A673 (cell line): ENCODE measurements around the gene BCL10.

ENCODE experiments used
- EZH2 ChIP-seq: fragments of 200-600 bp; sonication (generic); IDR thresholded peaks from 2 replicates; pipeline ENCODE4 v1.6.1; 2017; ENCODE audit warnings: borderline replicate concordance, low read depth, mild to moderate bottlenecking, mixed read lengths, antibody characterized with exemption, low read length; ENCODE audit not compliant: poor library complexity, severe bottlenecking
- TF ChIP-seq, protein P1 (sequence below): fragments of 300-800, 200-600 bp; sonication (generic); conservative IDR thresholded peaks from 2 replicates; pipeline ENCODE4 v1.5.1; 2017; ENCODE audit warnings: low read depth, mild to moderate bottlenecking, antibody characterized with exemption, low read length, moderate library complexity, mixed read lengths

DNA sequence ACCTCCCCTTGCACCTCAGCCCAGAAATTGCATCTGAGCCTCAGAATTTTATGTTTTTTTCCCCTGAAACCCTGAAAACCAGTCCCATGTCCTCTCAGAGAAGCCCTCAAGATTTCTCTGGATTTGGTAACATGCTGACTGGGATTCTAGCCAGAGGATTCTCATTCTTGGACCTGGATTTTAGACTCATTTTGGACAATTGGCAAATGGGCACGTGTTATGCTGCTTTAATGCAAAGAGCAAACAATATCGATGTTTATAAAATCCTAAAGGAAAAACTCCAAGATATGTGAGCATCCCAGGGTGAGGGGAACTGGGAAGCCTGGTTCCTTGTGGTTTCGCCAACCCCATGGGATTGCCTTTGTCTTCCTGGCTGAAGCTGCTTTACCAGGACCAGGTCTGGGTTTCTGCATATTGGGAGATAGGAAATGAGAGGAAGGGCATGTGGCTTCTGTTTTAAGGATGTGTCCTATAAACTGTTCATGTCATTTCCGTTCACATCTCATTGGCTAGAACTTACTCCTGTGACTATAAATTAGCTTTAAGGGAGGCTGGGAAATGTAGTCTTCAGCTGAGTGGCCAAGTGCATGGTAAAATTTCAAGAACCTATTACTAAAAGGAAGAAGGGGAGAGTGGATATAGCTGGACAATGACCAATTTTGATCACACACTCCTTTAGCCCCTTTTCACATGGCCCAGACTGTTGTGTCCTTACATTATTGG, 27.2 kb upstream of the BCL10 start:
- TF ChIP-seq, protein P1, sequence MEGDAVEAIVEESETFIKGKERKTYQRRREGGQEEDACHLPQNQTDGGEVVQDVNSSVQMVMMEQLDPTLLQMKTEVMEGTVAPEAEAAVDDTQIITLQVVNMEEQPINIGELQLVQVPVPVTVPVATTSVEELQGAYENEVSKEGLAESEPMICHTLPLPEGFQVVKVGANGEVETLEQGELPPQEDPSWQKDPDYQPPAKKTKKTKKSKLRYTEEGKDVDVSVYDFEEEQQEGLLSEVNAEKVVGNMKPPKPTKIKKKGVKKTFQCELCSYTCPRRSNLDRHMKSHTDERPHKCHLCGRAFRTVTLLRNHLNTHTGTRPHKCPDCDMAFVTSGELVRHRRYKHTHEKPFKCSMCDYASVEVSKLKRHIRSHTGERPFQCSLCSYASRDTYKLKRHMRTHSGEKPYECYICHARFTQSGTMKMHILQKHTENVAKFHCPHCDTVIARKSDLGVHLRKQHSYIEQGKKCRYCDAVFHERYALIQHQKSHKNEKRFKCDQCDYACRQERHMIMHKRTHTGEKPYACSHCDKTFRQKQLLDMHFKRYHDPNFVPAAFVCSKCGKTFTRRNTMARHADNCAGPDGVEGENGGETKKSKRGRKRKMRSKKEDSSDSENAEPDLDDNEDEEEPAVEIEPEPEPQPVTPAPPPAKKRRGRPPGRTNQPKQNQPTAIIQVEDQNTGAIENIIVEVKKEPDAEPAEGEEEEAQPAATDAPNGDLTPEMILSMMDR: no peak
- no peak for TF ChIP-seq EZH2
